IMR-90 (cell line): ENCODE measurements around the gene ANKRD27. TPM values are rescaled to one million over a fixed set of nuclear protein-coding genes. Genes with fewer than 3 reads are reported as not detected.

Experiments used
- ATAC-seq: fragments of 200-7000 bp; cut with Tn5 transposase; 2 replicates; pipeline ENCODE4 v1.9.1; 2020; ENCODE audit warnings: low read depth, mild to moderate bottlenecking, moderate library complexity
- BruUV-seq: library from RNA; stranded (reverse); fragments of 400-500 nt; replicated peaks from 2 replicates; lab custom pipeline; 2021; lab: Mats Ljungman, UMichigan
- CTCF ChIA-PET: fragments of 300-600 bp; formaldehyde crosslinking; extraction: SDS; loops from one replicate; lab custom pipeline; 2021; ENCODE audit warnings: antibody characterized with exemption; lab: Yijun Ruan, JAX
- POLR2A ChIA-PET: fragments of 300-600 bp; sonication (Branson Sonifier 250); formaldehyde crosslinking; loops from one replicate; lab custom pipeline; 2022; ENCODE audit warnings: antibody characterized with exemption; ENCODE audit not compliant: unreplicated experiment; lab: Charles Lee
- DNase-seq: peaks from one replicate; pipeline ENCODE4 v3.0.0; 2013
- H2AFZ ChIP-seq: replicated peaks from 2 replicates; pipeline ENCODE3; 2013; ENCODE audit warnings: low read length, mild to moderate bottlenecking; ENCODE audit not compliant: poor library complexity
- H2AK5ac ChIP-seq: 2 replicates; pipeline ENCODE4 v1.6.1; 2013; ENCODE audit warnings: low read depth, low read length, inconsistent platforms
- H2AK9ac ChIP-seq: replicated peaks from 2 replicates; pipeline ENCODE3; 2013; ENCODE audit warnings: mild to moderate bottlenecking, low read depth, low read length, moderate library complexity; ENCODE audit not compliant: poor library complexity
- H2BK120ac ChIP-seq: 2 replicates; pipeline ENCODE4 v1.6.1; 2013; ENCODE audit warnings: low read depth, low read length, inconsistent platforms
- H2BK15ac ChIP-seq: 3 replicates; pipeline ENCODE4 v1.6.1; 2013; ENCODE audit warnings: low read depth, low read length, inconsistent platforms
- H2BK20ac ChIP-seq: 2 replicates; pipeline ENCODE4 v1.6.1; 2013; ENCODE audit warnings: low read depth, mild to moderate bottlenecking, inconsistent platforms, low read length, moderate library complexity
- H2BK5ac ChIP-seq: 2 replicates; pipeline ENCODE4 v1.6.1; 2013; ENCODE audit warnings: mild to moderate bottlenecking, low read depth, low read length, inconsistent platforms; ENCODE audit not compliant: poor library complexity, severe bottlenecking
- H3K14ac ChIP-seq: replicated peaks from 2 replicates; pipeline ENCODE4 v1.6.1; 2013; ENCODE audit warnings: low read depth, low read length, inconsistent platforms
- H3K18ac ChIP-seq: 2 replicates; pipeline ENCODE4 v1.6.1; 2013; ENCODE audit warnings: low read depth, low read length, control low read depth
- H3K23ac ChIP-seq: 2 replicates; pipeline ENCODE4 v1.6.1; 2013; ENCODE audit warnings: low read depth, low read length, inconsistent platforms
- H3K27ac ChIP-seq: 2 replicates; pipeline ENCODE4 v1.5.1; 2013; ENCODE audit warnings: mild to moderate bottlenecking, control low read depth, low read length; ENCODE audit not compliant: insufficient read depth
- H3K27me3 ChIP-seq: 2 replicates; pipeline ENCODE4 v1.6.1; 2013; ENCODE audit warnings: low read length; ENCODE audit not compliant: control insufficient read depth, insufficient read depth
- H3K36me3 ChIP-seq: 2 replicates; pipeline ENCODE4 v1.6.1; 2013; ENCODE audit warnings: low read length, mixed read lengths; ENCODE audit not compliant: control insufficient read depth, insufficient read depth
- H3K4ac ChIP-seq: 2 replicates; pipeline ENCODE4 v1.6.1; 2013; ENCODE audit warnings: low read depth, low read length, inconsistent platforms
- H3K4me1 ChIP-seq: 2 replicates; pipeline ENCODE4 v1.6.1; 2013; ENCODE audit warnings: low read length, mixed read lengths; ENCODE audit not compliant: control insufficient read depth, insufficient read depth
- H3K4me2 ChIP-seq: 2 replicates; pipeline ENCODE4 v1.6.1; 2013; ENCODE audit warnings: low read depth, mild to moderate bottlenecking, control low read depth, low read length, moderate library complexity
- H3K4me3 ChIP-seq: 2 replicates; pipeline ENCODE4 v1.5.1; 2013; ENCODE audit warnings: low read depth, mild to moderate bottlenecking, control low read depth, low read length, moderate library complexity; ENCODE audit not compliant: insufficient read depth
- H3K56ac ChIP-seq: 2 replicates; pipeline ENCODE4 v1.6.1; 2013; ENCODE audit warnings: low read length, inconsistent platforms; ENCODE audit not compliant: insufficient read depth; ENCODE audit errors: extremely low read depth
- H3K79me1 ChIP-seq, 2 experiments: 2 replicates each; pipeline ENCODE4 v1.6.1; 2013; ENCODE audit warnings: low read length in 2 of 2, inconsistent platforms in 1 of 2, low read depth in 1 of 2
- H3K9ac ChIP-seq: 2 replicates; pipeline ENCODE4 v1.6.1; 2013; ENCODE audit warnings: low read depth, low read length, control low read depth
- H3K9me1 ChIP-seq: 2 replicates; pipeline ENCODE4 v1.6.1; 2013; ENCODE audit warnings: low read length, inconsistent platforms; ENCODE audit not compliant: insufficient read depth
- H3K9me3 ChIP-seq: 2 replicates; pipeline ENCODE4 v1.6.1; 2013; ENCODE audit warnings: low read length; ENCODE audit not compliant: control insufficient read depth, insufficient read depth
- H4K20me1 ChIP-seq: 2 replicates; pipeline ENCODE4 v1.6.1; 2013; ENCODE audit warnings: low read length, inconsistent platforms; ENCODE audit not compliant: insufficient read depth
- H4K5ac ChIP-seq: 2 replicates; pipeline ENCODE4 v1.6.1; 2013; ENCODE audit warnings: mild to moderate bottlenecking, low read depth, low read length, control low read depth
- H4K8ac ChIP-seq, 2 experiments: 2 replicates each; pipeline ENCODE4 v1.6.1; 2013; ENCODE audit warnings: low read depth in 2 of 2, low read length in 2 of 2, control low read depth in 1 of 2, inconsistent platforms in 1 of 2
- H4K91ac ChIP-seq: 2 replicates; pipeline ENCODE4 v1.6.1; 2013; ENCODE audit warnings: low read depth, low read length, inconsistent platforms; ENCODE audit not compliant: insufficient read depth
- BHLHE40 ChIP-seq: fragments of 150-350 bp; IDR thresholded peaks from 2 replicates; pipeline ENCODE4 v1.6.1; 2016; ENCODE audit warnings: mild to moderate bottlenecking, low read depth, low read length
- CEBPB ChIP-seq: IDR thresholded peaks from 2 replicates; pipeline ENCODE4 v1.6.1; 2012; ENCODE audit warnings: low read depth, low read length, improper control_type of control experiment
- CHD1 ChIP-seq: IDR thresholded peaks from 2 replicates; pipeline ENCODE4 v1.6.1; 2012; ENCODE audit warnings: low read depth, low read length, improper control_type of control experiment
- FOS ChIP-seq: fragments of 150-350 bp; IDR thresholded peaks from 2 replicates; pipeline ENCODE4 v1.6.1; 2016; ENCODE audit warnings: low read depth, low read length
- MAFK ChIP-seq: IDR thresholded peaks from 2 replicates; pipeline ENCODE4 v1.6.1; 2012; ENCODE audit warnings: low read depth, low read length, improper control_type of control experiment
- MAZ ChIP-seq: IDR thresholded peaks from 2 replicates; pipeline ENCODE4 v1.6.1; 2012; ENCODE audit warnings: low read depth, mild to moderate bottlenecking, low read length, improper control_type of control experiment, moderate library complexity, borderline replicate concordance
- MXI1 ChIP-seq: IDR thresholded peaks from 2 replicates; pipeline ENCODE4 v1.6.1; 2012; ENCODE audit warnings: low read depth, mild to moderate bottlenecking, low read length, moderate library complexity, borderline replicate concordance
- NFE2L2 ChIP-seq: fragments of 150-350 bp; IDR thresholded peaks from 2 replicates; pipeline ENCODE4 v1.6.1; 2016; ENCODE audit warnings: low read depth, mild to moderate bottlenecking, low read length
- POLR2A ChIP-seq: IDR thresholded peaks from 2 replicates; pipeline ENCODE4 v1.6.1; 2012; ENCODE audit warnings: mild to moderate bottlenecking, low read depth, low read length
- RAD21 ChIP-seq: IDR thresholded peaks from 2 replicates; pipeline ENCODE4 v1.6.1; 2012; ENCODE audit warnings: low read length, improper control_type of control experiment
- RCOR1 ChIP-seq: IDR thresholded peaks from 2 replicates; pipeline ENCODE4 v1.6.1; 2012; ENCODE audit warnings: mild to moderate bottlenecking, low read length, improper control_type of control experiment; ENCODE audit not compliant: insufficient replicate concordance
- RFX5 ChIP-seq: IDR thresholded peaks from 2 replicates; pipeline ENCODE4 v1.8.0; 2012; ENCODE audit warnings: low read depth, mild to moderate bottlenecking, low read length, moderate library complexity
- SMC3 ChIP-seq: fragments of 150-350 bp; IDR thresholded peaks from 2 replicates; pipeline ENCODE4 v1.6.1; 2016; ENCODE audit warnings: low read depth, mild to moderate bottlenecking, antibody characterized with exemption, low read length, moderate library complexity
- WGBS, 2 experiments: methylation state at CpG; one replicate each; pipeline versions ENCODE4 v1.1.5 to v1.1.7; 2013; ENCODE audit warnings: missing lambda C conversion rate in 2 of 2; ENCODE audit not compliant: insufficient read length in 1 of 2; ENCODE audit errors: extremely low coverage in 2 of 2; 5-methylcytosine and 5-hydroxymethylcytosine counted together
- dilution Hi-C: fragments of 300-500 bp; cut with HindIII; formaldehyde crosslinking; loops from one replicate; pipeline ENCODE4 v1.14.3; 2018; ENCODE audit warnings: low sequenced_read_pairs; ENCODE audit not compliant: unreplicated experiment
- in situ Hi-C: fragments of 300-500 bp; cut with MboI; formaldehyde crosslinking; loops from 3 replicates; pipeline ENCODE4 v1.14.3; 2019; ENCODE audit warnings: low sequenced_read_pairs, inconsistent platforms, mixed read lengths
- intact Hi-C: fragments of 100-400 bp; cut with micrococcal nuclease; formaldehyde crosslinking; loops from 2 replicates; pipeline ENCODE4 v1.10.0; 2022
- polyA plus RNA-seq, 3 experiments: library from polyadenylated mRNA; depleted of rRNA; stranded (reverse); fragments of >200 nt; gene quantifications; 2 replicates each; pipeline ENCODE4 v1.2.3, GENCODE V29; 2012; ENCODE audit warnings: low replicate concordance in 1 of 3
- total RNA-seq: library from RNA; depleted of rRNA; stranded (reverse); fragments of >200 nt; gene quantifications from 2 replicates; pipeline ENCODE4 v1.2.3, GENCODE V29; 2012
- TF ChIP-seq, protein P1 (sequence below): fragments of 150-350 bp; IDR thresholded peaks from 2 replicates; pipeline ENCODE4 v1.6.1; 2017; ENCODE audit warnings: mild to moderate bottlenecking, antibody characterized with exemption, low read length, low read depth
- TF ChIP-seq, protein P2 (sequence below): fragments of 150-350 bp; IDR thresholded peaks from 2 replicates; pipeline ENCODE4 v1.6.1; 2016; ENCODE audit warnings: low read depth, mild to moderate bottlenecking, low read length, moderate library complexity, borderline replicate concordance
- TF ChIP-seq, protein P3 (sequence below): conservative IDR thresholded peaks from 2 replicates; pipeline ENCODE4 v1.5.1; 2012; ENCODE audit warnings: mild to moderate bottlenecking, low read depth, low read length, improper control_type of control experiment

The ANKRD27 gene
- total and polyA plus RNA-seq, 2 of the 4 experiments (the other 2 are of a cell fraction) = 16.7 to 35.0 TPM

DNA sequence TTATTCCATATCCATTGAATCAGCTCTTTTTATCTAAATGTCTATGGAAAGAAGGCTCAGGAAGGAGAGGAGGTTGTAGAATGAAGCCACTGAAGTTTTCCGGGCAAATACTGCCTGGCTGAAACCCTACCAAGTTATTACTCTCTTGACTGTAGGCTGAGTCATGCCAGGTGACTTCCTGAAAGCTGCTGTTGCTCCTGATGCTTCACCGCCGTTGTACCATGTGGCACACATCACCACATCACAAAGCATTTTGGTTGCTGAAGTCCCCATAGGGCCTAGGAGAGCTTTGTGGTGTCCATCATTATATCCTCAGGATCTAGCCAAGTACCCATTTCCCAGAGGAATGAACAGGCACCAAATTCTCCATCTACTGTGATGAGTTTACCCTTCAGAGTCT is 33.5 kb upstream of the ANKRD27 start:
- Histone ChIP-seq H2AK5ac (no peak overlapping the region), H4K91ac (no peak overlapping the region), H3K18ac (no peak overlapping the region), H3K4me2 (no peak overlapping the region), H4K8ac (no peak overlapping the region), H2AFZ (no peak overlapping the region), H3K27me3 (no peaks in the 10 kb centered on the region), H3K9me3 (peaks cover 2% of the 10 kb centered on the region; the same call in 1 of the 2 replicates), H3K14ac (no peak overlapping the region), H2AK9ac (no peak overlapping the region), H3K4me1 (no peaks in the 10 kb centered on the region), H3K27ac (no peak overlapping the region), H3K23ac (no peak overlapping the region), H3K56ac (no peak overlapping the region), H3K4me3 (no peak overlapping the region), H3K9ac (no peak overlapping the region), H2BK15ac (no peak overlapping the region), H3K4ac (no peak overlapping the region), H4K5ac (no peak overlapping the region), H2BK120ac (no peak overlapping the region), H2BK20ac (no peak overlapping the region), H4K20me1 (no peaks in the 10 kb centered on the region), H3K79me1 (peaks cover 7 to 11% of the 10 kb centered on the region in 2 experiments; a peak in 2 of 4 replicates), H3K9me1 (no peaks in the 10 kb centered on the region), H2BK5ac (no peak overlapping the region), H3K36me3 (peaks cover 10% of the 10 kb centered on the region; the same call in 1 of the 2 replicates)
- dilution Hi-C loops (no loop called here), intact Hi-C loops (no loop called here), in situ Hi-C loops (no loop called here)
- 94% methylated on average over 2 of the region's 3 CpGs; no CpG with 5 or more reads in 1 of the 2 experiments for WGBS, 2 experiments
- ChIA-PET CTCF (no interaction called here), POLR2A (no interaction called here)
- no peak for DNase-seq
- no TSS peak for BruUV-seq
- TF ChIP-seq POLR2A (no peak), SMC3 (no peak), MAFK (no peak), RFX5 (no peak), MXI1 (no peak), RCOR1 (no peak), NFE2L2 (no peak), FOS (no peak), BHLHE40 (no peak), MAZ (no peak), RAD21 (no peak), CHD1 (no peak), CEBPB (no peak)
- TF ChIP-seq, protein P1, sequence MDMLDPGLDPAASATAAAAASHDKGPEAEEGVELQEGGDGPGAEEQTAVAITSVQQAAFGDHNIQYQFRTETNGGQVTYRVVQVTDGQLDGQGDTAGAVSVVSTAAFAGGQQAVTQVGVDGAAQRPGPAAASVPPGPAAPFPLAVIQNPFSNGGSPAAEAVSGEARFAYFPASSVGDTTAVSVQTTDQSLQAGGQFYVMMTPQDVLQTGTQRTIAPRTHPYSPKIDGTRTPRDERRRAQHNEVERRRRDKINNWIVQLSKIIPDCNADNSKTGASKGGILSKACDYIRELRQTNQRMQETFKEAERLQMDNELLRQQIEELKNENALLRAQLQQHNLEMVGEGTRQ = no peak
- TF ChIP-seq, protein P2, sequence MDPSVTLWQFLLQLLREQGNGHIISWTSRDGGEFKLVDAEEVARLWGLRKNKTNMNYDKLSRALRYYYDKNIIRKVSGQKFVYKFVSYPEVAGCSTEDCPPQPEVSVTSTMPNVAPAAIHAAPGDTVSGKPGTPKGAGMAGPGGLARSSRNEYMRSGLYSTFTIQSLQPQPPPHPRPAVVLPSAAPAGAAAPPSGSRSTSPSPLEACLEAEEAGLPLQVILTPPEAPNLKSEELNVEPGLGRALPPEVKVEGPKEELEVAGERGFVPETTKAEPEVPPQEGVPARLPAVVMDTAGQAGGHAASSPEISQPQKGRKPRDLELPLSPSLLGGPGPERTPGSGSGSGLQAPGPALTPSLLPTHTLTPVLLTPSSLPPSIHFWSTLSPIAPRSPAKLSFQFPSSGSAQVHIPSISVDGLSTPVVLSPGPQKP = no peak
- TF ChIP-seq, protein P3, sequence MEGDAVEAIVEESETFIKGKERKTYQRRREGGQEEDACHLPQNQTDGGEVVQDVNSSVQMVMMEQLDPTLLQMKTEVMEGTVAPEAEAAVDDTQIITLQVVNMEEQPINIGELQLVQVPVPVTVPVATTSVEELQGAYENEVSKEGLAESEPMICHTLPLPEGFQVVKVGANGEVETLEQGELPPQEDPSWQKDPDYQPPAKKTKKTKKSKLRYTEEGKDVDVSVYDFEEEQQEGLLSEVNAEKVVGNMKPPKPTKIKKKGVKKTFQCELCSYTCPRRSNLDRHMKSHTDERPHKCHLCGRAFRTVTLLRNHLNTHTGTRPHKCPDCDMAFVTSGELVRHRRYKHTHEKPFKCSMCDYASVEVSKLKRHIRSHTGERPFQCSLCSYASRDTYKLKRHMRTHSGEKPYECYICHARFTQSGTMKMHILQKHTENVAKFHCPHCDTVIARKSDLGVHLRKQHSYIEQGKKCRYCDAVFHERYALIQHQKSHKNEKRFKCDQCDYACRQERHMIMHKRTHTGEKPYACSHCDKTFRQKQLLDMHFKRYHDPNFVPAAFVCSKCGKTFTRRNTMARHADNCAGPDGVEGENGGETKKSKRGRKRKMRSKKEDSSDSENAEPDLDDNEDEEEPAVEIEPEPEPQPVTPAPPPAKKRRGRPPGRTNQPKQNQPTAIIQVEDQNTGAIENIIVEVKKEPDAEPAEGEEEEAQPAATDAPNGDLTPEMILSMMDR = no peak
- no peak for ATAC-seq
